ENCODE measurements around the gene TSPAN31. TPM values are rescaled to one million over a fixed set of nuclear protein-coding genes. Genes with fewer than 3 reads are reported as not detected.

TSPAN31 gene
- total RNA-seq, 1 experiment from 2014 or later = 20.3 TPM

DNA sequence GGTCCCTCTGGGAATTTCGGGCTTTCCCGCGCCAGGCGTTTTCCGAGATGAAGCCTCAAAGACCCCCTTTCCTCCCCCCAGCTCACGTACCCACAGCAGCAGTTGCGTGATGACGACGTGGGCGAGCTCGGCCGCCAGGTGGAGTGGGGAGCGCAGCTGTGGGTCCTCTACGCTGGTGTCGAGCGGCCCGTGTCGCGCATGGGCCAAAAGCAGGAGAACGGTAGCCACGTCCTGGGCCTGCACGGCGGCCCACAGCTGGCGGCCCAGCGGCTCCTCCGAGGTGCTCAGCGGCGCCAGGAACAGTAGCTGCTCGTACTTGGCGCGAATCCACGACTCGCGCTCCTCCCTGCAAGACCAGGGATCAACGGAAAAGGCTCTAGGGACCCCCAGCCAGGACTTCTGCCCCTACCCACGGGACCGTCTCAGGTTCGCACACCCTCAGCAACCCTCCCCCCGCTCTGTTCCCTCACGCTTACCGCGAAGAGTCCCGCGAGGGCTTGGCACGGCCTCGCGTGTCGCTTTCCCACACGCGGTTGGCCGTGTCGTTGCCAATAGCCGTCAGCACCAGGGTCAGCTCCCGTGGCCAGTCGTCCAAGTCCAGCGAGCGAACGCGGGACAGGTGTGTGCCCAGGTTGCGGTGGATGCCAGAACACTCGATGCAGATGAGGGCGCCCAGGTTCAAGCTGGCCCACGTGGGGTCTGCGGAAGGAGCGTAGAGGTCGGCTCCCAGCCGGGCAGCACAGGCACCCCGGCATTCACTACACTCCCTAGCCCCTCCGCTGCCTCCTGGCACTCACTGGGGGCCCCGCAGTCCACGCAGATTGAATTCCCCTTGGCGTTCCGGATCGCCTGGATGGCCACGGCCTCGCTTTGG, 17.7 kb upstream of the TSPAN31 start:
- peak; percentile 31 for ATAC-seq
- intact Hi-C loops (cut with micrococcal nuclease) = no loop called here
- no peaks in the 10 kb centered on the region for H3F3A ChIP-seq (ENCODE audit: low read length, unreplicated experiment)

DNA sequence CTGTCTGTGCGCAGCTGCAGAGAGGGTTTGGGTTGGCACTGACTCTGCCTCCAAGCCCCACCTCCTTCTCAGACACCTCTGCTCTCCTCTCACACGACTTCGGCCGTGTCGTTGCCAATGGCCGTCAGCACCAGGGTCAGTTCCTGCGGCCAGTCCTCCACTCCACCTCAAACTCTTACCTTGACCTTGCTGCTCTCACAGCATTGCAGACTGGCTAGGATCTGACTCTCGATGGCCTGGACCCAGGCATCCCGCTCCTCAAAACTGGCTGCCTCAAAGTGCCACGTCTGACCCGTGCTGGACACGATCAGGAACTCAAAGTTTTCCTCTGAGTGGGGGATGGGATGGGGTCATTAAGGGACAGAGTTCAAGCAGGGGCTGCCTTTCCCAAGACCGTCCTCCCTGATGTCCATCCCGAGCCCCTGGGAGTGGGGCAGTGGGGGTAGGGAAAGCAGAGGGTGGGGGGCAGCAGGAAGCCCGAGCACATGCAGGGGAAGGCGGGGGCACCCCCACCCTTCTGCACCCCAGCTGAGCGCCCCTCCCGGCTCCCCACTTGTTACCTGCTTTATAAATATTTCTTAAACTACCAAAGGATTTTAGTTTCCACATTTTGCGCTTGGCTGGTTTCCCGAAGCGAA, 17.0 kb upstream of the TSPAN31 start:
- Histone ChIP-seq H3K9ac (ENCODE audit: low read length) (no peak overlapping the region), H3K27ac (ENCODE audit: low read length) (no peak overlapping the region), H3K36me3 (ENCODE audit: low read depth, low read length) (no peaks in the 10 kb centered on the region), H4K20me1 (ENCODE audit: low read length) (no peaks in the 10 kb centered on the region), H3K4me2 (ENCODE audit: low read length) (no peak overlapping the region), H3K4me1 (ENCODE audit: insufficient read depth, low read length) (peaks cover 4% of the 10 kb centered on the region; the same call in 1 of the 2 replicates), H3K9me2 (replicated peaks; ENCODE audit: low read length) (no peaks in the 10 kb centered on the region), H3F3A (ENCODE audit: low read length, unreplicated experiment) (no peaks in the 10 kb centered on the region), H3K4me3 (ENCODE audit: low read length) (no peak overlapping the region), H3K79me2 (ENCODE audit: low read length) (no peaks in the 10 kb centered on the region), H2AFZ (ENCODE audit: low read length) (no peak overlapping the region), H3K9me3 (ENCODE audit: low read length) (no peaks in the 10 kb centered on the region), H3K27me3 (ENCODE audit: low read length) (no peaks in the 10 kb centered on the region)
- intact Hi-C loops (cut with micrococcal nuclease) = no loop called here
- POLR2A ChIA-PET (ENCODE audit: unreplicated experiment) = no interaction called here
- DNase-seq (no peak), ATAC-seq (no peak)
- TF ChIP-seq EZH2phosphoT487 (IDR thresholded peaks at IDR 0.05; ENCODE audit: borderline replicate concordance, low read length) = no peak
- no peak for TF ChIP-seq EZH2 (IDR thresholded peaks at IDR 0.05; ENCODE audit: low read length, unreplicated experiment)
- TF ChIP-seq, protein P1, sequence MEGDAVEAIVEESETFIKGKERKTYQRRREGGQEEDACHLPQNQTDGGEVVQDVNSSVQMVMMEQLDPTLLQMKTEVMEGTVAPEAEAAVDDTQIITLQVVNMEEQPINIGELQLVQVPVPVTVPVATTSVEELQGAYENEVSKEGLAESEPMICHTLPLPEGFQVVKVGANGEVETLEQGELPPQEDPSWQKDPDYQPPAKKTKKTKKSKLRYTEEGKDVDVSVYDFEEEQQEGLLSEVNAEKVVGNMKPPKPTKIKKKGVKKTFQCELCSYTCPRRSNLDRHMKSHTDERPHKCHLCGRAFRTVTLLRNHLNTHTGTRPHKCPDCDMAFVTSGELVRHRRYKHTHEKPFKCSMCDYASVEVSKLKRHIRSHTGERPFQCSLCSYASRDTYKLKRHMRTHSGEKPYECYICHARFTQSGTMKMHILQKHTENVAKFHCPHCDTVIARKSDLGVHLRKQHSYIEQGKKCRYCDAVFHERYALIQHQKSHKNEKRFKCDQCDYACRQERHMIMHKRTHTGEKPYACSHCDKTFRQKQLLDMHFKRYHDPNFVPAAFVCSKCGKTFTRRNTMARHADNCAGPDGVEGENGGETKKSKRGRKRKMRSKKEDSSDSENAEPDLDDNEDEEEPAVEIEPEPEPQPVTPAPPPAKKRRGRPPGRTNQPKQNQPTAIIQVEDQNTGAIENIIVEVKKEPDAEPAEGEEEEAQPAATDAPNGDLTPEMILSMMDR (conservative IDR thresholded peaks at IDR 0.05; ENCODE audit: low read depth, low read length) = no peak
- CTCF ChIA-PET = no interaction called here
- no TSS peak for BruUV-seq (replicated peaks)

More for the DNA sequence above, 17.7 kb upstream of the TSPAN31 start:
- no peaks in the 10 kb centered on the region for H3K9me2 ChIP-seq (replicated peaks; ENCODE audit: low read length)
- no peak for TF ChIP-seq EZH2 (IDR thresholded peaks at IDR 0.05; ENCODE audit: low read length, unreplicated experiment)
- TF ChIP-seq, protein P1 (conservative IDR thresholded peaks at IDR 0.05; ENCODE audit: low read depth, low read length) = peak; percentile 33
- TF ChIP-seq EZH2phosphoT487 (IDR thresholded peaks at IDR 0.05; ENCODE audit: borderline replicate concordance, low read length) = no peak
- no peak overlapping the region for H3K27ac ChIP-seq (ENCODE audit: low read length)
- TSS peak; percentile 32 for BruUV-seq (replicated peaks)
- peaks cover 4% of the 10 kb centered on the region; the same call in 1 of the 2 replicates for H3K4me1 ChIP-seq (ENCODE audit: insufficient read depth, low read length)
- peak overlapping the region; percentile 91 for H3K4me3 ChIP-seq (ENCODE audit: low read length)
- H3K4me2 ChIP-seq (ENCODE audit: low read length) = peak overlapping the region; percentile 92
- POLR2A ChIA-PET (ENCODE audit: unreplicated experiment) = interaction anchor here (0.7 kb wide), 1 partner anchor 40 kb away, joined by 5 read pairs; no protein-coding TSS in a partner anchor
- peak overlapping the region; percentile 86 for H3K9ac ChIP-seq (ENCODE audit: low read length)
- no peaks in the 10 kb centered on the region for H3K79me2 ChIP-seq (ENCODE audit: low read length)
- no peaks in the 10 kb centered on the region for H4K20me1 ChIP-seq (ENCODE audit: low read length)
- CTCF ChIA-PET = interaction anchor here (0.8 to 1.5 kb wide), 3 partner anchors 9 to 203 kb away, joined by 3 to 9 read pairs (median 3); partner anchors contain the start of gene TSPAN31
- H3K27me3 ChIP-seq (ENCODE audit: low read length) = no peaks in the 10 kb centered on the region
- peak overlapping the region; percentile 100 for H2AFZ ChIP-seq (ENCODE audit: low read length)
- no peak for DNase-seq
- no peaks in the 10 kb centered on the region for H3K36me3 ChIP-seq (ENCODE audit: low read depth, low read length)
- no peaks in the 10 kb centered on the region for H3K9me3 ChIP-seq (ENCODE audit: low read length)

Data from PC-3 (cell line).